ENCODE data around the gene LHX6. TPM values are rescaled to one million over a fixed set of nuclear protein-coding genes. Genes with fewer than 3 reads are reported as not detected.

Gene LHX6
- total RNA-seq, 4 donors from 2014 or later = 0.53 to 12.4 (median 3.1) TPM

DNA sequence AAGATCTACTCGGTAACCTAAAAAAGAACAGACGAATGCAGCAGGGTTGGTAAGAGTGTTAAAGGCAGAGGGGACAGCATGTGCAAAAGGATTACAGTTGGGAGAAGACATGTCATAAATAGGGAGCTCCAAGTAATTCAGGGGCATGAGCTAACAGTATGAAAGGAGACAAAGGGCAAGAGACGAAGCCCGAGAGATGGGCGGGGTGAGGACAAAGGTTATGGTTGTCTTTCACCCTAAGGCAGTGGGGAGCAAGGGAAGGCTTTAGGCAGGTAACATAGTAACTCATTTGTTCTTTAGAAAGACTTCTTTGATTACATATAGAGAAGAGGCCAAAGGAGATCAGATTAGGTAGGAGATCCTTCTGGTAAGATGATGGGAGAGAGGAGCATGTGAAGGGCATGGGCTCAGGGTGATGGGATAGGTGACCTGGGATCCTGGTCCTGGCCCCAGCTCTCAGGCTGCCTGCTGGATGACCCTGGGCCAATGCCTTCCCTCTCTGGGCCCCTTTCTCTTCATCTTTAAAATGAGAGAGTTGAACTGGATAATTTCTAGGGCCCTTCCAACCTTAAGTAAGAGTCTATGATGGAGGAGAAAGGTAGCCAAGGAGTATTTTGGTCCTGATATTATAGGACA, 49.6 kb downstream of the LHX6 start:
- Histone ChIP-seq H3K27ac (peak overlapping the region in 2 of 4 donors; percentile 13 to 52), H3K27me3 (no peaks in the 10 kb centered on the region), H3K4me1 (peaks cover 0 to 10% (median 0%) of the 10 kb centered on the region in 4 donors), H3K4me3 (no peak overlapping the region), H3K9me3 (no peaks in the 10 kb centered on the region), H3K36me3 (no peaks in the 10 kb centered on the region)
- TF ChIP-seq CTCF (IDR thresholded peaks at IDR 0.05) (no peak), POLR2A (IDR thresholded peaks at IDR 0.05) (no peak)
- peak in 2 of 3 donors; percentile 68 to 82 for DNase-seq

- no peak for DNase-seq
- Histone ChIP-seq H3K9me3 (no peaks in the 10 kb centered on the region), H3K4me3 (no peak overlapping the region), H3K4me1 (peaks cover 0 to 10% (median 0%) of the 10 kb centered on the region in 4 donors), H3K27ac (no peak overlapping the region), H3K27me3 (no peaks in the 10 kb centered on the region), H3K36me3 (no peaks in the 10 kb centered on the region)
- TF ChIP-seq POLR2A (IDR thresholded peaks at IDR 0.05) (no peak), CTCF (IDR thresholded peaks at IDR 0.05) (no peak)
Observed at GRCh38 chr9:122176916-122177315, 51.8 kb downstream of the LHX6 start.

DNA sequence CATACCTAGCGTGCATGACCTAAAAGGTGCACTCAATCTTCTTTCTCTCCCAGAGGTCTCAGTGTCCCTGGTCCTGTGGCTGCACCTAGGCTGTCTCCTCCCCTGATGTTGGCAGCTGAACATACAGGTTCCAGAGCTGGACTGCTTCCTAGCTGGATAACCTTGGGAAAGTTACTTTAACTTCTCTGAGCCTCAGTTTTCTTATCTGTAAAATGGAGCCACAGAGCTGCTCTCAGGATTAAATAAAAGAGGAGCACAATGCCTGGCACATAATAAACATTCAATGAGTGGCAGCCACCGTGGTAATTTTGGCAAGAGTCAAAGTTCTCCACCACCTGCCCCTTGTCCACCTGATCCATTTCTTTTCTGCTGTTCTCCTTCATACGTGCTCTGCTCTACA, 55.1 kb downstream of the LHX6 start:
- Histone ChIP-seq H3K36me3 (no peaks in the 10 kb centered on the region), H3K4me3 (no peak overlapping the region), H3K4me1 (no peaks in the 10 kb centered on the region), H3K9me3 (no peaks in the 10 kb centered on the region), H3K27me3 (no peaks in the 10 kb centered on the region), H3K27ac (no peak overlapping the region)
- no peak for TF ChIP-seq CTCF (IDR thresholded peaks at IDR 0.05)
- TF ChIP-seq POLR2A (IDR thresholded peaks at IDR 0.05) = no peak
- no peak for DNase-seq

GRCh38 chr9:122172131-122172530, 56.6 kb downstream of the LHX6 start:
- no peaks in the 10 kb centered on the region for H3K27me3 ChIP-seq
- H3K36me3 ChIP-seq = no peaks in the 10 kb centered on the region
- H3K4me3 ChIP-seq = no peak overlapping the region
- no peaks in the 10 kb centered on the region for H3K4me1 ChIP-seq
- DNase-seq = no peak
- no peak overlapping the region for H3K27ac ChIP-seq
- H3K9me3 ChIP-seq = no peaks in the 10 kb centered on the region
- no peak for TF ChIP-seq POLR2A (IDR thresholded peaks at IDR 0.05)
- TF ChIP-seq CTCF (IDR thresholded peaks at IDR 0.05) = no peak

DNA sequence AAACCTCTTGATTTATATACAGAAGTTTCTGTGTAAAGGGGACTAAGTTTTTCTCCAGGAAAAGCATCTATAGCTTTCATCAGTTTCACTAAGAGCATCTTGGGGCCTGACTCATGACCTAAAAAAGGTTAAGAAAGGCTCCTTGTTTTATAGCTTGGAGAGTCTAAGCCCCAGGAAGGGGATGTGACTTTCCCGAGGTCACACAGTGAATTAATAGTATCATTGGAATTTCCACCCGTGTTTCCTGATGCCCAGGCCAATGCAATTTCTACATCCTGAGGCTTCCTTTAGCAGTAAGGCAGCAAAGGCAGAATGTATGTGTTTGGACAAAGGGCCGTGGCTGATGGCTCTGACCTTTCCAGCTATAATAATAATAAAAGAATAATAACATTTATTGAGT, 60.4 kb downstream of the LHX6 start:
- no peak for TF ChIP-seq CTCF (IDR thresholded peaks at IDR 0.05)
- no peak for TF ChIP-seq POLR2A (IDR thresholded peaks at IDR 0.05)
- H3K9me3 ChIP-seq = no peaks in the 10 kb centered on the region
- no peaks in the 10 kb centered on the region for H3K36me3 ChIP-seq
- H3K4me1 ChIP-seq = no peaks in the 10 kb centered on the region
- no peak for DNase-seq
- no peak overlapping the region for H3K4me3 ChIP-seq
- no peaks in the 10 kb centered on the region for H3K27me3 ChIP-seq
- no peak overlapping the region for H3K27ac ChIP-seq

DNA sequence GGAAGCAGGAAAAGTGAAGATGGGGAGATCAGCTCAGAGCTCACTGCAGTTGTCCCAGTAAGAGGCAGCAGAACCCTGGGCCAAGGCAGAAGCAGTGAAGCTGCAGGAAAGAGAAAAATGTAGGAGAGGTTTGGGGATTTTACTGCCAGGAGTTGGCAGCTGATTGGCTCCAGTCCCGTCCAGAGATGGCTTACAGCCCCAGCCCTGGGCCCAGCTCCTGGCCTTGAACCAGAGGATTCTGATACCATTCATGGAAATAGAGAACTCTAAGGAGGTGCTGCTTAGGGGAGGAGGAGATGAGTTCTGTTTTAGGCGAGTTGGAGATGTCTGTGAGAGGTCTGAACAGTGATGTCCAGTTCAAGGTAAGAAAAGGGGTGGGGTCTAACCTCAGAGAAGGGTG, 64.5 kb downstream of the LHX6 start:
- Histone ChIP-seq H3K9me3 (no peaks in the 10 kb centered on the region), H3K36me3 (no peaks in the 10 kb centered on the region), H3K4me1 (no peaks in the 10 kb centered on the region), H3K4me3 (no peak overlapping the region), H3K27ac (no peak overlapping the region), H3K27me3 (no peaks in the 10 kb centered on the region)
- TF ChIP-seq CTCF (IDR thresholded peaks at IDR 0.05) (no peak), POLR2A (IDR thresholded peaks at IDR 0.05) (no peak)
- no peak for DNase-seq
